HepG2 (cell line): ENCODE data around the gene P2RX6. TPM values are rescaled to one million over a fixed set of nuclear protein-coding genes. Genes with fewer than 3 reads are reported as not detected.

Source experiments
- E2F2 ChIP-seq: sonication (generic); formaldehyde crosslinking; IDR thresholded peaks from 2 replicates; pipeline ENCODE4 v1.4.0; 2020; ENCODE audit warnings: missing genetic modification reagents, borderline replicate concordance
- EED ChIP-seq: sonication (generic); formaldehyde crosslinking; IDR thresholded peaks from 2 replicates; pipeline ENCODE4 v1.5.0; 2020; ENCODE audit warnings: mild to moderate bottlenecking, missing genetic modification reagents
- FOXM1 ChIP-seq: sonication (generic); formaldehyde crosslinking; IDR thresholded peaks from 2 replicates; pipeline ENCODE4 v1.5.0; 2020; ENCODE audit warnings: missing genetic modification reagents
- MATR3 ChIP-seq: sonication (generic); formaldehyde crosslinking; IDR thresholded peaks from 2 replicates; pipeline ENCODE4 v1.4.0; 2020; ENCODE audit warnings: missing genetic modification reagents
- MTF1 ChIP-seq: sonication (generic); formaldehyde crosslinking; IDR thresholded peaks from 2 replicates; pipeline ENCODE4 v1.5.0; 2020; ENCODE audit warnings: missing genetic modification reagents
- NKX3-1 ChIP-seq: sonication (generic); formaldehyde crosslinking; IDR thresholded peaks from 2 replicates; pipeline ENCODE4 v1.5.0; 2020; ENCODE audit warnings: missing genetic modification reagents
- PLSCR1 ChIP-seq: sonication (generic); formaldehyde crosslinking; IDR thresholded peaks from 2 replicates; pipeline ENCODE4 v1.5.0; 2020; ENCODE audit warnings: missing genetic modification reagents, mild to moderate bottlenecking, borderline replicate concordance
- SAFB2 ChIP-seq: sonication (generic); formaldehyde crosslinking; IDR thresholded peaks from 2 replicates; pipeline ENCODE4 v1.5.1; 2020; ENCODE audit warnings: missing genetic modification reagents, low read depth, mild to moderate bottlenecking, borderline replicate concordance
- SP140L ChIP-seq: sonication (generic); formaldehyde crosslinking; IDR thresholded peaks from 2 replicates; pipeline ENCODE4 v1.4.0; 2020; ENCODE audit warnings: missing genetic modification reagents, borderline replicate concordance
- TARDBP ChIP-seq: sonication (generic); formaldehyde crosslinking; IDR thresholded peaks from 2 replicates; pipeline ENCODE4 v1.8.0; 2022; ENCODE audit warnings: mild to moderate bottlenecking, missing genetic modification reagents
- TCF7 ChIP-seq: sonication (generic); IDR thresholded peaks from 2 replicates; pipeline ENCODE4 v1.6.1; 2016; ENCODE audit warnings: antibody characterized with exemption, low read depth
- YEATS2 ChIP-seq: sonication (generic); formaldehyde crosslinking; IDR thresholded peaks from 2 replicates; pipeline ENCODE4 v1.4.0; 2020; ENCODE audit warnings: missing genetic modification reagents, borderline replicate concordance
- ZBTB3 ChIP-seq: sonication (generic); formaldehyde crosslinking; IDR thresholded peaks from 2 replicates; pipeline ENCODE4 v1.4.0; 2020; ENCODE audit warnings: low read depth, mild to moderate bottlenecking, moderate library complexity, missing genetic modification reagents, borderline replicate concordance
- ZBTB42 ChIP-seq: sonication (generic); formaldehyde crosslinking; IDR thresholded peaks from 2 replicates; pipeline ENCODE4 v1.5.0; 2020; ENCODE audit warnings: mild to moderate bottlenecking, missing genetic modification reagents
- ZBTB8A ChIP-seq: sonication (generic); formaldehyde crosslinking; IDR thresholded peaks from 2 replicates; pipeline ENCODE4 v1.4.0; 2020; ENCODE audit warnings: mild to moderate bottlenecking, low read depth, missing genetic modification reagents, borderline replicate concordance
- ZNF274 ChIP-seq: sonication (generic); formaldehyde crosslinking; IDR thresholded peaks from 2 replicates; pipeline ENCODE4 v1.5.1; 2020; ENCODE audit warnings: mild to moderate bottlenecking, missing genetic modification reagents
- ZNF446 ChIP-seq: sonication (generic); formaldehyde crosslinking; IDR thresholded peaks from 2 replicates; pipeline ENCODE4 v1.5.0; 2020; ENCODE audit warnings: mild to moderate bottlenecking, missing genetic modification reagents
- ZNF562 ChIP-seq: sonication (generic); formaldehyde crosslinking; IDR thresholded peaks from 2 replicates; pipeline ENCODE4 v1.8.0; 2022; ENCODE audit warnings: missing genetic modification reagents, borderline replicate concordance
- ZNF775 ChIP-seq: sonication (generic); formaldehyde crosslinking; IDR thresholded peaks from 2 replicates; pipeline ENCODE4 v1.4.0; 2020; ENCODE audit warnings: missing genetic modification reagents, mild to moderate bottlenecking, moderate library complexity, borderline replicate concordance
- ZNF776 ChIP-seq: sonication (generic); formaldehyde crosslinking; IDR thresholded peaks from 2 replicates; pipeline ENCODE4 v1.4.0; 2020; ENCODE audit warnings: mild to moderate bottlenecking, missing genetic modification reagents
- ZNF788 ChIP-seq: sonication (generic); formaldehyde crosslinking; IDR thresholded peaks from 2 replicates; pipeline ENCODE4 v1.5.0; 2020; ENCODE audit warnings: mild to moderate bottlenecking, missing genetic modification reagents, borderline replicate concordance
- ZNF878 ChIP-seq: sonication (generic); formaldehyde crosslinking; IDR thresholded peaks from 2 replicates; pipeline ENCODE4 v1.8.1; 2023; ENCODE audit warnings: mild to moderate bottlenecking, missing genetic modification reagents, moderate library complexity
- polyA plus RNA-seq, 8 experiments: library from polyadenylated mRNA; depleted of rRNA in 3 of 8; stranded (reverse) in 7 of 8; unstranded in 1 of 8; fragments of >200 nt; fragmentation: Illumina TruSeq in 4 of 8; extraction: Trizol in 4 of 8; gene quantifications; 2 replicates each; pipeline versions ENCODE4 v1.2.1 to v1.2.3, GENCODE V29; 2011 to 2016; ENCODE audit warnings: low read depth in 4 of 8, missing spikeins in 1 of 8, mixed read lengths in 1 of 8; ENCODE audit not compliant: insufficient read depth in 1 of 8
- total RNA-seq, 5 experiments: library from RNA; depleted of rRNA; stranded (reverse); fragments of >200 nt; fragmentation: Illumina TruSeq; extraction: Trizol; gene quantifications; 2 replicates each; pipeline ENCODE4 v1.2.3, GENCODE V29; 2016; ENCODE audit warnings: low read depth in 1 of 5
- TF ChIP-seq, protein P1 (sequence below): sonication (generic); formaldehyde crosslinking; IDR thresholded peaks from 2 replicates; pipeline ENCODE4 v1.5.1; 2020; ENCODE audit warnings: missing genetic modification reagents, mild to moderate bottlenecking, borderline replicate concordance
- TF ChIP-seq, protein P2 (sequence below): fragments of 450-650 bp; IDR thresholded peaks from 2 replicates; pipeline ENCODE4 v1.6.1; 2017; ENCODE audit warnings: mild to moderate bottlenecking

The P2RX6 gene
- total and polyA plus RNA-seq, 2 of the 13 experiments (the other 11 are each of a cell fraction or from before 2014, with no cell fraction given), result 0.04 to 0.12 TPM

DNA sequence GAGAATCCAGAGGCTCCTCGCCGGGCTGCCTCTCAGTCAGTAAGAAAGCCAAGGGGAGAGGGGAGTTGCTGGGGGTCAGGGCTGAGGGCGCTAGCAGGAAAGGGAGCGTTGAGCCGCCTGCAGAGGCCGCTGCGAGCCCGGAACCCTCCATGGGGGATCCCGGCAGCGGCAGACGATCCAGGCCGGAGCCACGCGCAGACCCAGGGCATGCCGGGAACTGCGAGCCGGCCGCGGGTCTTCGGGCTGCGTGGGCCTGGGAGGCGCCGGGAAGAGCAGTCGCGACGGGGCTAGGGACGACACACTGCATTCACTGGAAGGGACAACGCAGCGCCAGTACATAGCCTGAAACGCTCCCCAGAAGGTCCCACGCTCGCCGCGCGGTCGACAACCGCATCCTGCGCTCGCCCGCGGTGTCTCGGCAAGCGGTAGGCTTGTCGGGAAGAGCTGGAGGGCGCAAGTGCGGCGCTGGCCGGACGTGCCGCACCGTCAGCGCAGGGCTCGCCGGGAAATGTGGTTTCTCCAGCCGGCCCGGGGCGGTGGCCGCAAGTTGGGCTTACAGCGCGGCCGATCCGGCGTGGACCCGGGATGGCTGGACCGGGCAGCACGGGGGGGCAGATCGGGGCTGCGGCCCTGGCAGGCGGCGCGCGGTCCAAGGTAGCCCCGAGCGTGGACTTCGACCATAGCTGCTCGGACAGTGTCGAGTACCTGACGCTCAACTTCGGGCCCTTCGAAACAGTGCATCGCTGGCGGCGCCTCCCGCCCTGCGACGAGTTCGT, 33.0 kb upstream of the P2RX6 start, which contains the start of gene LZTR1 (continued):
- peak; percentile 88 for TF ChIP-seq ZNF775 (CRISPR knock-in tag)
- TF ChIP-seq ZNF878, result no peak
- TF ChIP-seq YEATS2, result peak; percentile 87
- TF ChIP-seq NKX3-1 (CRISPR knock-in tag), result peak; percentile 75
- TF ChIP-seq E2F2, result peak; percentile 95; the same call in 1 of the 2 replicates
- TF ChIP-seq TCF7, result no peak
- peak; percentile 96 for TF ChIP-seq ZNF788
- peak; percentile 88 for TF ChIP-seq EED
- TF ChIP-seq ZNF446 (CRISPR knock-in tag), result peak; percentile 34; the same call in 1 of the 2 replicates
- no peak for TF ChIP-seq ZNF562 (CRISPR knock-in tag)
- peak; percentile 89; the same call in 1 of the 2 replicates for TF ChIP-seq ZNF776 (CRISPR knock-in tag)
- TF ChIP-seq FOXM1, result no peak; the same call in 1 of the 2 replicates
- TF ChIP-seq ZBTB8A (CRISPR knock-in tag), result no peak
- TF ChIP-seq SP140L (CRISPR knock-in tag), result 0 out of 2 replicates have a peak, but pooled peaks have one; percentile 44
- TF ChIP-seq ZBTB42, result no peak
- TF ChIP-seq PLSCR1 (CRISPR knock-in tag), result no peak
- peak; percentile 54; the same call in 1 of the 2 replicates for TF ChIP-seq SAFB2 (CRISPR knock-in tag)
- TF ChIP-seq, protein P1, sequence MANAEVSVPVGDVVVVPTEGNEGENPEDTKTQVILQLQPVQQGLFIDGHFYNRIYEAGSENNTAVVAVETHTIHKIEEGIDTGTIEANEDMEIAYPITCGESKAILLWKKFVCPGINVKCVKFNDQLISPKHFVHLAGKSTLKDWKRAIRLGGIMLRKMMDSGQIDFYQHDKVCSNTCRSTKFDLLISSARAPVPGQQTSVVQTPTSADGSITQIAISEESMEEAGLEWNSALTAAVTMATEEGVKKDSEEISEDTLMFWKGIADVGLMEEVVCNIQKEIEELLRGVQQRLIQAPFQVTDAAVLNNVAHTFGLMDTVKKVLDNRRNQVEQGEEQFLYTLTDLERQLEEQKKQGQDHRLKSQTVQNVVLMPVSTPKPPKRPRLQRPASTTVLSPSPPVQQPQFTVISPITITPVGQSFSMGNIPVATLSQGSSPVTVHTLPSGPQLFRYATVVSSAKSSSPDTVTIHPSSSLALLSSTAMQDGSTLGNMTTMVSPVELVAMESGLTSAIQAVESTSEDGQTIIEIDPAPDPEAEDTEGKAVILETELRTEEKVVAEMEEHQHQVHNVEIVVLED, result peak; percentile 99
- peak; percentile 90 for TF ChIP-seq MTF1 (CRISPR knock-in tag)
- peak; percentile 62; the same call in 1 of the 2 replicates for TF ChIP-seq ZBTB3 (CRISPR knock-in tag)
- peak; percentile 96 for TF ChIP-seq TARDBP (CRISPR knock-in tag)
- no peak for TF ChIP-seq MATR3 (CRISPR knock-in tag)
- TF ChIP-seq, protein P2, sequence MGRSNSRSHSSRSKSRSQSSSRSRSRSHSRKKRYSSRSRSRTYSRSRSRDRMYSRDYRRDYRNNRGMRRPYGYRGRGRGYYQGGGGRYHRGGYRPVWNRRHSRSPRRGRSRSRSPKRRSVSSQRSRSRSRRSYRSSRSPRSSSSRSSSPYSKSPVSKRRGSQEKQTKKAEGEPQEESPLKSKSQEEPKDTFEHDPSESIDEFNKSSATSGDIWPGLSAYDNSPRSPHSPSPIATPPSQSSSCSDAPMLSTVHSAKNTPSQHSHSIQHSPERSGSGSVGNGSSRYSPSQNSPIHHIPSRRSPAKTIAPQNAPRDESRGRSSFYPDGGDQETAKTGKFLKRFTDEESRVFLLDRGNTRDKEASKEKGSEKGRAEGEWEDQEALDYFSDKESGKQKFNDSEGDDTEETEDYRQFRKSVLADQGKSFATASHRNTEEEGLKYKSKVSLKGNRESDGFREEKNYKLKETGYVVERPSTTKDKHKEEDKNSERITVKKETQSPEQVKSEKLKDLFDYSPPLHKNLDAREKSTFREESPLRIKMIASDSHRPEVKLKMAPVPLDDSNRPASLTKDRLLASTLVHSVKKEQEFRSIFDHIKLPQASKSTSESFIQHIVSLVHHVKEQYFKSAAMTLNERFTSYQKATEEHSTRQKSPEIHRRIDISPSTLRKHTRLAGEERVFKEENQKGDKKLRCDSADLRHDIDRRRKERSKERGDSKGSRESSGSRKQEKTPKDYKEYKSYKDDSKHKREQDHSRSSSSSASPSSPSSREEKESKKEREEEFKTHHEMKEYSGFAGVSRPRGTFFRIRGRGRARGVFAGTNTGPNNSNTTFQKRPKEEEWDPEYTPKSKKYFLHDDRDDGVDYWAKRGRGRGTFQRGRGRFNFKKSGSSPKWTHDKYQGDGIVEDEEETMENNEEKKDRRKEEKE, result no peak
- peak; percentile 88 for TF ChIP-seq ZNF274 (CRISPR knock-in tag)
